Ascending aorta (tissue), 2 donors: ENCODE data around the gene LRRC47. TPM values are rescaled to one million over a fixed set of nuclear protein-coding genes. Genes with fewer than 3 reads are reported as not detected.

Experiments used
- DNase-seq, 2 donors: peaks; one replicate each; pipeline ENCODE4 v3.0.0-alpha.2; 2019; ENCODE audit warnings: low spot score in 2 of 2
- H3K27ac ChIP-seq, 2 donors: fragments of 200-600 bp; sonication (generic); one replicate each; pipeline ENCODE4 v1.5.1; 2016 to 2017; ENCODE audit warnings: mild to moderate bottlenecking in 1 of 2
- H3K27me3 ChIP-seq: fragments of 200-600 bp; sonication (generic); one replicate; pipeline ENCODE4 v1.5.1; 2017
- H3K36me3 ChIP-seq, 2 donors: fragments of 200-600 bp; sonication (generic); one replicate each; pipeline ENCODE4 v1.5.1; 2016
- H3K4me1 ChIP-seq, 2 donors: fragments of 200-600 bp; sonication (generic); one replicate each; pipeline ENCODE4 v1.5.1; 2016 to 2017; ENCODE audit warnings: mild to moderate bottlenecking in 1 of 2
- H3K4me3 ChIP-seq, 2 donors: fragments of 200-600 bp; sonication (generic); one replicate each; pipeline ENCODE4 v1.5.1; 2016 to 2017; ENCODE audit warnings: mild to moderate bottlenecking in 1 of 2
- H3K9me3 ChIP-seq, 2 donors: fragments of 200-600 bp; sonication (generic); one replicate each; pipeline ENCODE4 v1.5.1; 2016
- CTCF ChIP-seq, 3 experiments: fragments of 200-600 bp in 2 of 3; fragments of 450-650 bp in 1 of 3; sonication (generic) in 2 of 3; IDR thresholded peaks; one replicate each; pipeline ENCODE4 v1.5.1; 2016 to 2019; ENCODE audit warnings: antibody characterized with exemption in 3 of 3, mild to moderate bottlenecking in 1 of 3, moderate library complexity in 1 of 3
- intact Hi-C: fragments of 100-400 bp; cut with DNase I; formaldehyde crosslinking; loops from one replicate; pipeline ENCODE4 v1.15.1; 2023
- total RNA-seq: library from RNA; depleted of rRNA; stranded (reverse); fragments of >200 nt; gene quantifications from one replicate; pipeline ENCODE4 v1.1.0, GENCODE V29; 2016

LRRC47 gene
- total RNA-seq, 1 donor from 2014 or later: 41.5 TPM

- DNase-seq: no peak
- Histone ChIP-seq H3K27ac (no peak overlapping the region), H3K9me3 (no peaks in the 10 kb centered on the region), H3K36me3 (peaks cover 53 to 69% of the 10 kb centered on the region in 2 donors), H3K4me3 (no peak overlapping the region), H3K27me3 (no peaks in the 10 kb centered on the region), H3K4me1 (no peaks in the 10 kb centered on the region)
- no peak for TF ChIP-seq CTCF (IDR thresholded peaks at IDR 0.05)
- intact Hi-C loops: no loop called here
Measured at GRCh38 chr1:3787349-3787715, 9.0 kb downstream of the LRRC47 start.

- peaks cover 59 to 76% of the 10 kb centered on the region in 2 donors for H3K36me3 ChIP-seq
- H3K4me3 ChIP-seq: no peak overlapping the region
- intact Hi-C loops: no loop called here
- no peak for DNase-seq
- no peak for TF ChIP-seq CTCF (IDR thresholded peaks at IDR 0.05)
- no peak overlapping the region for H3K27ac ChIP-seq
- H3K9me3 ChIP-seq: no peaks in the 10 kb centered on the region
- H3K27me3 ChIP-seq: no peaks in the 10 kb centered on the region
- H3K4me1 ChIP-seq: no peaks in the 10 kb centered on the region
Measured at GRCh38 chr1:3786468-3787348, 9.6 kb downstream of the LRRC47 start.

GRCh38 chr1:3785456-3786157, 10.7 kb downstream of the LRRC47 start:
- H3K27me3 ChIP-seq: no peaks in the 10 kb centered on the region
- no peak overlapping the region for H3K27ac ChIP-seq
- no peak for TF ChIP-seq CTCF (IDR thresholded peaks at IDR 0.05)
- no peak overlapping the region for H3K4me3 ChIP-seq
- peaks cover 69 to 87% of the 10 kb centered on the region in 2 donors for H3K36me3 ChIP-seq
- no peak for DNase-seq
- H3K4me1 ChIP-seq: no peaks in the 10 kb centered on the region
- intact Hi-C loops: no loop called here
- no peaks in the 10 kb centered on the region for H3K9me3 ChIP-seq

GRCh38 chr1:3785045-3785444, 11.3 kb downstream of the LRRC47 start:
- intact Hi-C loops: no loop called here
- H3K4me1 ChIP-seq: no peaks in the 10 kb centered on the region
- no peaks in the 10 kb centered on the region for H3K27me3 ChIP-seq
- no peak for TF ChIP-seq CTCF (IDR thresholded peaks at IDR 0.05)
- H3K4me3 ChIP-seq: no peak overlapping the region
- peaks cover 75 to 91% of the 10 kb centered on the region in 2 donors for H3K36me3 ChIP-seq
- no peak overlapping the region for H3K27ac ChIP-seq
- H3K9me3 ChIP-seq: no peaks in the 10 kb centered on the region
- no peak for DNase-seq

- H3K9me3 ChIP-seq: no peaks in the 10 kb centered on the region
- H3K27ac ChIP-seq: no peak overlapping the region
- intact Hi-C loops: no loop called here
- H3K4me1 ChIP-seq: no peaks in the 10 kb centered on the region
- no peak for DNase-seq
- H3K36me3 ChIP-seq: peaks cover 84 to 95% of the 10 kb centered on the region in 2 donors
- TF ChIP-seq CTCF (IDR thresholded peaks at IDR 0.05): no peak
- H3K4me3 ChIP-seq: no peak overlapping the region
- H3K27me3 ChIP-seq: no peaks in the 10 kb centered on the region
Measured at GRCh38 chr1:3783651-3784474, 12.4 kb downstream of the LRRC47 start.
